Mucosa of gallbladder (tissue), 1 donor: Measurements from ENCODE around the gene UBR1. TPM values are rescaled to one million over a fixed set of nuclear protein-coding genes. Genes with fewer than 3 reads are reported as not detected.

Source experiments
- DNase-seq: peaks from one replicate; pipeline ENCODE4 v3.0.0-alpha.2; 2020; ENCODE audit warnings: low spot score
- total RNA-seq: library from RNA; stranded (reverse); gene quantifications from one replicate; pipeline ENCODE4 v1.2.1, GENCODE V29; 2021
- donor health status: DM: no; HTN: no; CAD: no.

Gene UBR1
- total RNA-seq, 1 donor from 2014 or later, result 31.1 TPM

DNA sequence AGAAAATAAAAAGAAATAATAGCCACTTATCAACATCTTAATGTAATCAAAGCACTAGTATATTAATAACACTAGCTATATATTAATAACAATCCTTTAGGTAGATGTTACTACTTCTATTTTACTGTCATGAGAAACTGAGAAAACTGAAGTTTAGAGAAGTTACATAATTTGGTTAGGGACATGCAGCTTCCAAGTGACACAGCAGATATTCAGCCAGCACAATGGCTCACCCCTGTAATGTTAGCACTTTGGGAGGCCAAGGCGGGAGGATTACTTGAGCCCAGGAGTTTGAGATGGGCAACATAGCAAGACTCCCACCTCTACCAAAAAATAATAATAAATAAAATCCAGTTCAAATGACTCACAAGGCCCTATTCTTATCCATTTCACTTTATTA lies 1.9 kb upstream of the UBR1 start:
- DNase-seq, result no peak

DNA sequence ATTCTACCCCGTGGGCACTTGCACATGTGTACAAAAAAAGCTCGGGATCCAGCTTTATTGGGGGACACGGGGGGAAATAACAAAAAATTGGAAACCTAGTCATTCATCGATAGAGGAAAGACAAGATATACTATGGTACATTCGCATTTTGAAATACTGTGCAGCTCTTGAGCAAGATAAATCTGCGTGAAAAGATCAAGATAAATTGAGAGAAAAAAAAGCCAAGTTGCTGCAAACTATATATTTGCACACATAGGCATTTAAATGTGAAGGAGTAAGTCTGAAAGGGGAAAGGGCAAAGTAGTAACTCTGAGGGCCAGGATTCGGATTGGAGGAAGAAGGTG lies 620 bp upstream of the UBR1 start:
- no peak for DNase-seq

DNA sequence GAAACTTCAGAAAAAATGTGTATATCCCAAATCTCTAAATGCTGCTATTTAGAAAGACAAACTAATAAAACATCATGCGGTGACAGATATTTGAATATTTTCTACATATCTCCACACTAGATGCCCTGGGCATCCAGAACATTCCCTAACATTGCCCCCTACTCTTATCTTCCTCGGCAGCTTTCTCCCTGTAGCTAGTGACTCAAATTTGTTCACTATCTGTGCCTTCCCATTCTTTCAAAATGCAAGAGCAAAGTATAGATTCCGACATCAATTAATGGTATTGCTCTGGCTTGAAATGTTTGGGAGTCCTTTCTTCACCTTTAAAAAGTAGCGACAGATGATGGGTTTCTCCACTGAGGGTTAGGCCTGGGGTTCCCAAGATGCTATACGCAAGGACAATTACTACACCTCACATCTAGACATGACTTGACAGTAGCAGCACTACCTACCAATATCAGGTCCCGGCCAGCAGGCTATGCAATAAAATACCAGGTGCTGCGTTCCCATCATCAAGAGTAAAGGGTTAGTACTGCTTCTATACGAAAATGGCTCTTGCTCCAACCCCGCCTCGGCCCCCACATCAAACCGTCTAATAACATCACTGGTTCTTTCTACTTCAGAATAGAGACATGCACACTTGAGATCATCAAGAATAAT lies 631 bp downstream of the UBR1 start:
- peak; percentile 11 for DNase-seq

DNA sequence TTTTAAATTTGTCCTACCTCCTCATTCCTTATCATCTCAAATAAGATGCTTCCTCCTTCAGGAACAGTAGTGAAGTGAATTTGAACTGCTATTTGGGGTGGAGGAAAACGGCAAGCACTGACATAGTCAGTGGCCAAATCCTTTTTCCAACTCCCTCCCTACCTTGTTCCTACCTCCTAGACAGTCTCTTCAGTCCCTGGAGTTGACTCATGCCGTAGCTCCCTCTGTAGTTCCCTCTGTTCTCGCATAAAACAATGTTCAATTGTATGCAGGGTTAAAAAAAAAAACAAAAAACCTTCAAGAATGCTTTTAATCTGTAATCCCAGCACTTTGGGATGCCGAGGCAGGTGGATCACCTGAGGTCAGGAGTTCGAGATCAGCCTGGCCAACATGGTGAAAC lies 1.4 kb downstream of the UBR1 start:
- no peak for DNase-seq

DNA sequence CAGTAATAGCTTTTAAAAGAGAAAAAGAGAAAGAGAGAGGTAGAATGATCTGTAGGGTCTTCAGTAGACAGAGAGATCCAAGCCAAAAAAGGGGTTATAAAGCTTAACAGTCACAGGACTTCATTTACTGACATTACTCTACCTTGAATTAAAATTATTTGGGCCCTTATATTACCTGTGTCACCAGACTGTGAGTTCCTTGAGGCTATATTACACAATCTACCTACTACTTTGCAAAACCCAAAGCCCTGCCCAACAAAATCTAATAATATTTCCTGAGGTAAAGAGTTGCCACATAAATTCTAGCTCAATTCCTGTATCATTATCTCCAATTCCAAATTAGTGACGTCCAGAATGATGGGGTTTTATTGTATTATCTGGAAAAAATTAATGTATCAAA lies 1.9 kb downstream of the UBR1 start:
- no peak for DNase-seq

DNA sequence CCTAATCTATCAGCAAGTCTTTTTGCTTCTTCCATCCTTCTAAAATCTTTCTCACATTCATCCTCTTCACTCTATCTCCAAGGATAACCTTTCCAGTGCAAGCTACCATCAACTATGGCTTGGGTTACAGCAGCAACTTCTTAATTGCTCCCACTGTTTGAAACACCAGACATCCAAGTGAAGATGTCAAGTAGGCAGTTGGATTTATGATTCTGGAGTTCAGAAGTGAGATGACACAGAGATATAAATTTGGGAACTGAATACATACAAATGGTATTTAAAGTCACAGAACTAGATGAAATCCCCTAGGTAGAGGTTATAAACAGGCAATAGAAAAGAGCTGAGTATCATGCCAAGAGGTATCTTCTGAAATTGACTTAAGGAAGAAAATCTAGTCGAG lies 3.7 kb downstream of the UBR1 start:
- DNase-seq, result no peak

DNA sequence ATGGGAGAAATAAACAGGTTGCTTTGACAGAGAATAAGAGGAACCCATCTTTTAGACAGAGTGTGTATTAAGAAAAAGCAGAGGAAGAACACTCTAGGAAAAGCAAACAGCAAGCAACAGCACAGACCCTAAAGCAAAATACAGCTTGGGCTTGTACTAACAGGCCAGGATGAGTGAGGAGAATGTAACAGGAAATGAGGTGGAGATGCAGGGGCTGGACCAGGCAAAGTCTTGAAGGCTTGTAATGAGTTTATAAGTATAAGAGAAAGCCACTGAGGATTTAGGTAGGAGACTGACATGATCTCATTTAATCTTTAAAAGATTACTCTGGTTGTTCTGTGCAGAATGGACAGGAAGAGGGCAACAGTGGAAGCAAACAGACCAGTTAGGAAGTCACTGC lies 4.9 kb downstream of the UBR1 start:
- no peak for DNase-seq

DNA sequence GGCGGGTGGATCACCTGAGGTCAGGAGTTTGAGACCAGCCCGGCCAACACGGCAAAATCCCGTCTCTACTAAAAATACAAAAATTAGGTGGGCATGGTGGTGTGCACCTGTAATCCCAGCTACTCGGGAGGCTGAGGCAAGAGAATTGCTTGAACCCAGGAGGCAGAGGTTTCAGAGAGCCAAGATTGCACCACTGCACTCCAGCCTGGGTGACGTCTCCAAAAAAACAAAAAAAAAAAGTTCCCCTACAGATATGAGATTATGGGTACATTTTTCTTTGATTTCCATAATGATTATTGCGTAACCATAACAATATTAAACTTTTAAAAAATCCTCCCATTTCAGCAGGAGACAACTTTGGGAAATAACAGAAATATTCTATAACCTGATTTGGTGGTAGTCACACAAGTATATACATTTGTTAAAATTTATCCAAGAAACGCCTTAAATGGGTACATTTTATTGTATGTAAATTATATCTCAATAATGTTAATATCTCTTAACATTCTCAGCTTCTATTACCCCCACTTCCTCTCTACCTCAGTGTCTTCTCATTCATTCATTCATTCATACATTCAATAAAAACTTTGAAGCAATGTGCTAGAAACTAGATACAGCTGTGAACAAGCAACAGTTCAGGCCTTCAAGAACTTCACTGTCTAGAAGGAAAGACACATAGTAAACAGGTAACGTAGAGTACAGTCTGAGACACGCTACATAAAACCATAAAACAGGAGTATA lies 6.6 kb downstream of the UBR1 start:
- no peak for DNase-seq

DNA sequence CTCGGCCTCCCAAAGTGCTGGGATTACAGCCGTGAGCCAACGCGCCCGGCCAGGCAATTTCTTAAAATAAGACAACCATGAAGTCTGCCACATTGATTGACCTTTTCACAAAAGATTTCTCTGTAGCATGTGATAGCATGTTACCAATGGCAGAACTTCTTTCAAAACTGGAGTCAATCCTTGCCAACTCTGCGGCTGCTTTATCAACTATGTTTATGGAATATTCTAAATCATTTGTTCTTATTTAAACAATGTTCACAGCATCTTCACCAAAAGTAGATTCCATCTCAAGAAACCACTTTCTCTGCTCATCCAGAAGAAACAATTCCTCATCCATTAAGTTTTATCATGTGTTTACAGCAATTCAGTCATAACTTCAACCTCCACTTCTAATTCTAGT lies 9.4 kb downstream of the UBR1 start:
- no peak for DNase-seq

DNA sequence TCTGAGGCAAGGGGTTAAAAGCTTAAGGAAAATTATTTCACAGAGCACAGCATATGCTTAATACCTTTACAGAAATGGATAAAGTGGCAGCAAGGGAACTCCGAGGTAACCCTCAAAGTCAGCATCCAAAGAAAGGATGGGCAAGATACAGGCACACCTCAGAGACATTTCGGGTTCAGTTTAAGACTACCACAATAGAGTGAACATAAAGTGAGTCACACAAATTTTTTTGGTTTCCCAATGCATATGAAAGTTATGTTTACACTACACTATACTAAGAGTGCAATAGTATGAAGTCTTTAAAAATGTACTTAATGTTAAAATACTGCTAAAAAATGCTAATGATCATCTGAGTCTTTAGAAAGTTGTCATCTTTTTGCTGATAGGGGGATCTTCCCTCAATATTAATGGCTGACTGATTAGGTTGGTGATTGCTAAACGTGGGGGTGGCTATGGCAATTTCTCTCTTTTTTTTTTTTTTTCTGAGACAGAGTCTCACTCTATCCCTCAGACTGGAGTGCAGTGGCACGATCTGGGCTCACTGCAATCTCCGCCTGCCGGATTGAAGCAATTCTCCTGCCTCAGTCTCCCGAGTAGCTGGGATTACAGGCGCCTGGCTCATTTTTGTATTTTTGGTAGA lies 10.0 kb downstream of the UBR1 start:
- no peak for DNase-seq

DNA sequence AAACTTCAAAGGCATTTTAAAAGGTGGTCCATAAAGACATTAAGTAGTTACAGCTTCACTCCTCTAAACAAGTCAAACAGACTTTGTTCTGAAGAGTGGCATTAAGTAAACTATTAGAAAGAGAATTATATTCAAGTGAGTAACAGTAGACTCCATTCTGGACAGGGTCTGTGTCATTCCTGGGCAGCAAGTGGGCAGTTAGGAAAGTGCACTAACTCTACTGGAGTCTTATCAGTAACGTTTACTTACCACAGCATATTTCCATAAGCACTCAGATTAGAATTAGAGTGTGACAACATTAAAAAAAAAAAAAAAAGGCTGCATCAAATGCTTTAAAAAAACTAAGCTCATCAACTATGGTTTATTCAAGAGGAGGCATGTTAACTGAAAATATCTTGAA lies 10.6 kb downstream of the UBR1 start:
- no peak for DNase-seq

DNA sequence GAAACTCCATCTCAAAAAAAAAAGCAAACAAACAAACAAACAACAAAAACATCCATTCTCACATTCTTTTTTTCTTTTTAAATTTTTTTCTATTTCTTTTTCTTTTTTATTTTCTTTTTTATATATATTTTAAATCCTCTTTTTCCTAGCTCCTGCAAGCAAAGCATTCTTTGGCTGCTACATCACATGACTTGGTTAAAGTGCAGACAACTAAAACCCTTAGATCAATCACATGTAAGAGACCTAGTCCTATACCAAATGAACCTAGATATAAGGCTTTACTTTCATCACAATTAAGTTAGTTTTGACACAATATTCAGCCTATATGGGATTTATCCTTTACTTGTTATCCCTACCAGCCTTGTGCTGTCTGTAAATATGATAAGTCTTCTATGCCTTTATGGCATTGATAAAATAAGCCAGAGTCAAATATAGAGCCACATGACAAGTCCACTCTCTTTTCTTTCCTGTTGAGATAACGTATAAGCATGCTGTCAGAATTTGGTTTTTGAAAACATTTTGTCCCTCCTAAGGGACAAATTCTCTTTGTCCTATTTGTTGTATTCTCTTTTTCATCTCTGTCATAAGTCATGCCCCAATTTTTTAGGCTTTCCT lies 11.3 kb downstream of the UBR1 start:
- no peak for DNase-seq

DNA sequence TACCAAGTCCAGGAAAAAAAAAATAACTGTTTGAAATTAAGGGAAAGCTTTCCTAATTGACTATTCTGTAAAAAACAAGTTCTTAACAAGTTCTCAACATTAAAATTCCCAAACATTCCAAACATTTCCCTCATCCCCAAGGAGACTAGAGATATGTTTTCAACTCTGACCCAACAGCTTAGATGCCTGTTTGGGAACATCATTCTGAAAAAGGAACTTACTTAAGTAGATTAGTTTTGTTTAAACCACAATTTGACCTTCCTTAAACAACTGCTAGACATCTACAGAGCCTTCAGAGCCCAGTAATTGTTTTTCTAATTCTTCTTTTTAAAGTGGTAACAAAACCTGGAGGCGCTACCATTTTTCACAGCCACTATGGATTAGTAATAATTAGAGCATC lies 12.8 kb downstream of the UBR1 start:
- no peak for DNase-seq

DNA sequence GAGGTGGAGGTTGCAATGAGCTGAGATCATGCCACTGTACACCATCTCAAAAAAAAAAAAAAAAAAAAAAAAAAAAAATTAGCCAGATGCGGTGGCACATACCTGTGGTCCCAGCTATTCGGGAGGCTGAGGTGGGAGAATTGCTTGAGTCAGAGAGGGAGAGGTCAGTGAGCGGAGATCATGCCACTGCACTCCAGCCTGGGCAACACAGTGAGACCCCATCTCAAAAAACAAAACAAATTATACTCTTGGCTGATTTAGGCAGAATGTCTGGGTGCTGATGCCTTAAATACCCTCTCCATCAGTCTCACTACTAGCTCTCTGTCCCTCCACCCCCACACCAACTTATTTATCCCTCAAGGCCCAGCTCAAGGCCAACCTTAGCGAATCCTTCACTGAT lies 14.0 kb downstream of the UBR1 start:
- no peak for DNase-seq

DNA sequence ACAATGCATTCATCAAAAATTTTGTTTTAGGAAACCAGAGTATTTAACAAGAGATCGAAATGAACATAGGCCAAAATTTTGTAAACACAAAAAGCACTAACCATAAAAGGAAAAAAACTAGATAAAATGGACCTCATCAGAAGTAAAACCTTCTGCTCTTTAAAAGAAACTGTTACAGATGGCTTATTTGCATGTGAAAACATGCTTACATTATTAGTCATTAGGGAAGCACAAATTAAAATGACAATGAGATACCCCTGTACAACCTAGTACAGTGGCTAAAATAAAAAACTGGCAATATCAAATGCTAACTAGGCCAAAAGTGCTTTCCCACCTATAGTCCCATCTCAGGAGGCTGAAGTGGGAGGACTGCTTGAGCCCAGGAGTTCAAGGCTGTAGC lies 19.3 kb downstream of the UBR1 start:
- no peak for DNase-seq

DNA sequence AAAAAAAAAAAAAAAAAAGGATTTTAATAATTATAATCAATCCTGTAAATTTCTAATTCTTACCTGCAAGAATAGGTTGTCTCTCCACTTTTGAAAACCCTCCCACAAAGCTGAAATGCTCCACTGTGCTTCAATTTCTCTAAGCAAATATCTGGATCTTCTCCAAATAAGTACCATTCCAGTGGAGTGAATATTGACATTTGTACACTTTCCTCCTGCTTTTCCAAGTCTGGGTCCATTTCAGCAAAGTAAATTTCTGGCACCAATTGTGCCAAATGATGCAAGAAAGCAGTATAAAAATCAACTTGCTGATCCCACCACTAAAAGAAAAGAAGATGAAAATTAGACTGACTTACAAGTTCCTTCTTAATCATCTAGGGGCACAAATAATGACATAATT lies 19.9 kb downstream of the UBR1 start:
- no peak for DNase-seq

DNA sequence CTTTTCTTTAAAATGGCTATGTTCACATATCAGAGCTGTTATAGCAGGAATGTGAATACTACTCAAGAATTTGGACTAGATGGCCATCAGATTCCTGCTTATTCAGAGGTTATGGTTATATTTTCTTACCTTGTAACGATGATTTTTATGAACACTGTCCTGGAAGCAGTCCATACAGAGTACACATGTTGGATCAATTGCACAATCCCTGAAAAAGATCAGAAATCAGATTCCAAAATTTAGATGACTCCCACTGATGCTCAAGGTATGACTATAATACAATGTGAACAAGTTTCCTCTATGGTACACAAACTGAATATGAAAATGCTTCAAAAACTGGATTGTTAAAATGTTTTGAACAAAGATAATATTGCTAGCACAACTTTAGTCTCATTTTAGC lies 23.3 kb downstream of the UBR1 start:
- no peak for DNase-seq

DNA sequence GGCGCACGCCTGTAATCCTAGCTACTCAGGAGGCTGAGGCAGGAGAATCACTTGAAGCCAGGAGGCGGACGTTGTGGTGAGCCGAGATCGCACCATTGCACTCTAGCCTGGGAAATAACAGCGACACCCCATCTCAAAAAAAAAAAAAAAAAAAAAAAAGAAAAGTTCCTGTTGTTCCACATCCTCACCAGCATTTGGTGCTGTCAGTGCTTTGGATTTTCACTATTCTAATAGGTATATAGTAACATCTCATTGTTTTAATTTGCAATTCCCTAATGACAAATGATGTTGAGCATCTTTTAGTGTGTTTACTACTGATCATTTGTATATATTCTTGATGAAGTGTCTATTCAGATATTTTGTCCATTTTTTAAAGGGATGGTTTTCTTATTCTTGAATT lies 24.6 kb downstream of the UBR1 start:
- DNase-seq, result no peak

DNA sequence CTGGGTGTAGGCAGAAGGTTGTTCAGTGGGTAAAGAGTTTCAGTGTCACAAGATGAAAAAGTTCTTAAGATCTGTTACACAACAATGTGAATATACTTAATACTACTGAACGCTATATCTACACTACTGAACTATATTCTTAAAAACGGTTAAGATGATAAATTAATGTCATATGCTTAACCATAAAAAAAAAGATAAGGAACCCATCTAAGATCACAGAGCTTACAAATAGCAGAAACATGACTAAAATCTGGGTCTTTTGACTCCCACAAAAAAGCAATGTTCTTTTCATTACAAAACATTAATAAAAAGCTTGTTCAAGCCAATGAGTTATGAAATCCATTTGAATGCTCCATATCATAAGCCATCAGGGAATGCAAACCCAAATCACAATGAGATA lies 34.4 kb downstream of the UBR1 start:
- DNase-seq, result no peak

DNA sequence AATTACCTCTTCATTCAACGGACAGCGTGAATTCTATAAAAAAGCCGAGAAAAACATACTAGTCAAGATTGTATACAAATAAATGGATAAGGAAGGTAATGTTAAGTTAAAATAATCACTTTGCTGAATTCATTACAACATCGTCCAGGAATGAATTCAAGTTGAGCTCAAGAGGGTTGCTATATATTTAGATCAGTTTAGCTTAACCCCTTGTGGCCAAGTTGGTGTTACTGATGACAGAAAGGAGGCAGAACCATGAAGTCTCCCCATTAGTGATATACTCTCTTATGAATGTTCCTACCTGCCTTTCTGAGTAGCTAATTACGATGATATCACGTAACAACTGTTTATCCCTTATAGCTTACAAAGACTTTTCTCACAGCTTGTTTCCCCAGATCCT lies 34.9 kb downstream of the UBR1 start:
- no peak for DNase-seq

DNA sequence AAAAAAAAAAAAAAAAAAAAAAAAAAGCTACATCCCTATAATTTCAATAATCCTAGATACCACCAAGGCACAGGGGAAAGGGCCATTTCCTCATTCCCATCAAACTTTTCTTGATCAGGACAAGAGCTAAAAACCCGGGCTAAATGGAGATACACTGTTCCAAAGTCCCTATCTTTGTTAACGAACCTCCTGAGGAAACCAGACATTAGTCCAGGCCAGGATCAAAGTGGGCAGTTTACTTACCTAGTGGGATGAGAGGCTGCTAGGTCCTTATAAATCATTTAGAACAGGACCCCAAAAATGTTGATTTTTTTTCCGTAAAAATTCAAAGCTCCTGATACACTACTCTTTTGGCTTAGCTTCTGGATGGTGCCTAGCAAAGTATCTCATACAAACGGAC lies 35.6 kb downstream of the UBR1 start:
- no peak for DNase-seq

DNA sequence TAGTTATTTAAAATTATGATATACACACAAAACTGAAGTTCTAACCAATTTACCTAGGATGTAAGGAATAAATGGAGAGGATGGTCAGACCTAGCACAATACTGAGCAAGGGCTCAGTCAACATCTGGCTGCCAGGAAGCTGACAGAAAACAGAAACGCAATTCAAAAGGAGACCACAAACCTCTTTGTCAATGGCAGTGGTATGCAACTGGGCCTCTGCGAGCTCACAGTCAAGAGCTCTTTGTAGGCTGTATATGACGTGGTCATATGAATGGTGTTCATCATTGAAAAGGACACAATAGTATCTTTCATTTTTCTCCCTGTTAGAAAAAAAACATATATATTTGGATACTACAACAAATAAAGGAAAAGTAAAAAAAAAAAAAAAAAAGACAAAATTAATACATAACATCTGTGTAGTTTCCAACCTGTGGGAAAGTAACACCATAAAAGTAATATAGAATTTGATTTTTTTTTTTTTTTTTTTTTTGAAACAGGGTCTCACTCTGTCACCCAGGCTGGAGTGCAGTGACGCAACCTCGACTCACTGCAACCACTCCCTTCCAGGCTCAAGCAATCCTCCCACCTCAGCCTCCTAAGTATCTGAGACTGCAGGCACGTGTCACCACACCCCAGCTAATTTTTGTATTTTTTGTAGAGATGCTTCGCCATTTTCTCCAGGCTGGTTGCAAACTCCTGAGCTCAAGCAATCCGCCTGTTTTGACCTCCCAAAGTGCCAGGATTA lies 37.9 kb downstream of the UBR1 start:
- no peak for DNase-seq
